HEK293T (cell line): Measurements from ENCODE around the gene CTH.

ENCODE experiments used
- ARNT ChIP-seq: fragments of 450-650 bp; IDR thresholded peaks from 2 replicates; pipeline ENCODE4 v1.6.1; 2017; ENCODE audit warnings: mild to moderate bottlenecking
- BHLHE40 ChIP-seq: fragments of 450-650 bp; IDR thresholded peaks from 2 replicates; pipeline ENCODE4 v1.6.1; 2016; ENCODE audit warnings: mild to moderate bottlenecking, moderate library complexity, borderline replicate concordance
- CTBP1 ChIP-seq: fragments of 450-650 bp; IDR thresholded peaks from 2 replicates; pipeline ENCODE4 v1.6.1; 2016; ENCODE audit warnings: borderline replicate concordance
- FOXA1 ChIP-seq: fragments of 450-650 bp; IDR thresholded peaks from 2 replicates; pipeline ENCODE4 v1.6.1; 2016; ENCODE audit warnings: mild to moderate bottlenecking
- FOXK2 ChIP-seq: fragments of 450-650 bp; IDR thresholded peaks from 2 replicates; pipeline ENCODE4 v1.6.1; 2016; ENCODE audit warnings: mild to moderate bottlenecking
- NFRKB ChIP-seq: fragments of 450-650 bp; IDR thresholded peaks from 2 replicates; pipeline ENCODE4 v1.6.1; 2016; ENCODE audit warnings: mild to moderate bottlenecking, moderate library complexity
- SP1 ChIP-seq: fragments of 450-650 bp; IDR thresholded peaks from 2 replicates; pipeline ENCODE4 v1.6.1; 2017
- TARDBP ChIP-seq: fragments of 450-650 bp; IDR thresholded peaks from 2 replicates; pipeline ENCODE4 v1.6.1; 2016
- ZNF384 ChIP-seq: fragments of 450-650 bp; IDR thresholded peaks from 2 replicates; pipeline ENCODE4 v1.6.1; 2016

DNA sequence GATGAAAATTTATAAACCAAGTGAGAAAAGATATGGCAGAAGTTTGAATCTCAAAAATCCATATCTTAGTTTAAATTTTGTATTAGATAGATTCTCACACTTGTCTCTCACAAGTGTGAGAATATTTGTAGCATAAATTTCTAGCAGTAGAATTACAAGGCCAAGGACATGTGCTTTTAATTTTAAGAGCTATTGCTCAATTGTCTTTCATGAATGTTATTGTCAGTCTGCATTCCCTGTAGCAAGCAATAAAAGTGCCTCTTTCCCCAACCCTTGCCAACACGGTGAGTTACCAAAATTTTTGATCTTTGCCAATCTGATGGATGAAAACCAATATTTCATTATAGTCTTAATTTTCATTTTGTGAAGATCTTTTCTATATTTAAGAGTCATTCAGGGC, 64.0 kb downstream of the CTH start:
- TF ChIP-seq ZNF384 (no peak), CTBP1 (no peak), SP1 (no peak), NFRKB (no peak), ARNT (no peak), BHLHE40 (no peak), FOXK2 (no peak), FOXA1 (no peak), TARDBP (no peak)
